Kidney epithelial cell (primary cell): ENCODE data around the gene ZNF490. TPM values are rescaled to one million over a fixed set of nuclear protein-coding genes. Genes with fewer than 3 reads are reported as not detected.

Experiments
- DNase-seq: peaks from one replicate; pipeline ENCODE4 v3.0.0-alpha.2; 2010; ENCODE audit warnings: low read depth
- H3K27me3 ChIP-seq: 2 replicates; pipeline ENCODE4 v1.6.0; 2011; ENCODE audit warnings: low read length; ENCODE audit not compliant: control insufficient read depth, insufficient read depth
- H3K36me3 ChIP-seq: 2 replicates; pipeline ENCODE4 v1.5.1; 2011; ENCODE audit warnings: low read length; ENCODE audit not compliant: control insufficient read depth, insufficient read depth
- H3K4me3 ChIP-seq: 2 replicates; pipeline ENCODE4 v1.5.1; 2011; ENCODE audit warnings: low read depth, mild to moderate bottlenecking, control low read depth, low read length
- CTCF ChIP-seq: IDR thresholded peaks from 2 replicates; pipeline ENCODE4 v1.5.1; 2011; ENCODE audit warnings: mild to moderate bottlenecking, moderate library complexity, low read length, control low read depth, inconsistent platforms; ENCODE audit not compliant: insufficient read depth, poor library complexity, severe bottlenecking
- total RNA-seq: library from RNA; depleted of rRNA; stranded (reverse); fragments of >200 nt; gene quantifications from 2 replicates; pipeline ENCODE4 v1.2.3, GENCODE V29; 2015

The ZNF490 gene
- total RNA-seq, 1 donor from 2014 or later, result 6.0 TPM

DNA sequence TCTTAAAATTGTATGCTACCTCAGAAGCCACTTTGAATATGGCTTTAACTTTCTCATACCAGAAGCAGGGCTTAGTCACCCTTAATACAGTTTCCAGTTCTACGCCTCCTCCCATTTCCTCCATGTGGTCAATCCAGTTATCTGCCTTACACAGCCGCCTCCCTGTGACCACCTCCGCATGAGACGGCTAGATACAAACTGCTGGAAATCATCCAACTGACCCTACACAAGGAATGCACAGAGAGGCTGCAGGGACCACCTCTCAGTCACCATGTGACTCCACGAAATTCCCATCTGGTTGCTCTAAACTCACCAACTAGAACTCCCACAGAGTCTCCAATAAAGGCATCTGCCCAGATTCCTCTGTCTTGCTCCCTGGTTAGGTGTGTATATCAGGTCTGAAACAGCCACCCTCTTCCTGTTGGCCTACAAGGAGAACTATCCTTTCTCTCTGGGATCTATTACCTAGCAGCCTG is 66.2 kb downstream of the ZNF490 start:
- Histone ChIP-seq H3K4me3 (no peak overlapping the region), H3K36me3 (peaks cover 1% of the 10 kb centered on the region), H3K27me3 (no peaks in the 10 kb centered on the region)
- TF ChIP-seq CTCF, result no peak
- no peak for DNase-seq

- Histone ChIP-seq H3K27me3 (no peaks in the 10 kb centered on the region), H3K36me3 (peaks cover 1% of the 10 kb centered on the region), H3K4me3 (no peak overlapping the region)
- DNase-seq, result no peak
- no peak for TF ChIP-seq CTCF
Measured at GRCh38 chr19:12543855-12544254, 66.8 kb downstream of the ZNF490 start.

Other genes with a start within 250 kb of the ZNF490 start
- 0.34 and 0.46 TPM in 2 replicates for gene ZNF442, start 245.1 kb downstream of the ZNF490 start, total RNA-seq
- 2.3 and 2.6 TPM in 2 replicates for gene ZNF799, start 209.5 kb downstream of the ZNF490 start, total RNA-seq
- 3.4 and 3.6 TPM in 2 replicates for gene ZNF443, start 169.8 kb downstream of the ZNF490 start, total RNA-seq
- 0.75 and 2.0 TPM in 2 replicates for gene ZNF709, start 126.0 kb downstream of the ZNF490 start, total RNA-seq
- gene ZNF564, start 59.3 kb downstream of the ZNF490 start, total RNA-seq, result 4.0 and 7.9 TPM in 2 replicates
- 11.0 and 16.2 TPM in 2 replicates for gene ZNF791, start 107 bp upstream of the ZNF490 start, total RNA-seq
- gene MAN2B1, start 55.9 kb upstream of the ZNF490 start, total RNA-seq, result 92.8 and 141 TPM in 2 replicates
- 15.7 and 16.6 TPM in 2 replicates for gene WDR83, start 56.0 kb upstream of the ZNF490 start, total RNA-seq
- gene DHPS, start 71.1 kb upstream of the ZNF490 start, total RNA-seq, result 109 and 127 TPM in 2 replicates
- not detected in 2 replicates for gene GNG14, start 77.2 kb upstream of the ZNF490 start, total RNA-seq
- 19.0 and 20.7 TPM in 2 replicates for gene FBXW9, start 85.8 kb upstream of the ZNF490 start, total RNA-seq
- 27.1 and 40.2 TPM in 2 replicates for gene TNPO2, start 113.1 kb upstream of the ZNF490 start, total RNA-seq
- gene TRIR, start 123.9 kb upstream of the ZNF490 start, total RNA-seq, result 368 and 443 TPM in 2 replicates
- 146 and 148 TPM in 2 replicates for gene GET3, start 126.7 kb upstream of the ZNF490 start, total RNA-seq
- gene BEST2, start 141.0 kb upstream of the ZNF490 start, total RNA-seq, result not detected in 2 replicates
- 38.7 and 44.1 TPM in 2 replicates for gene HOOK2, start 164.7 kb upstream of the ZNF490 start, total RNA-seq
- 395 and 431 TPM in 2 replicates for gene JUNB, start 180.7 kb upstream of the ZNF490 start, total RNA-seq
- 366 and 396 TPM in 2 replicates for gene PRDX2, start 191.0 kb upstream of the ZNF490 start, total RNA-seq
- gene THSD8, start 191.3 kb upstream of the ZNF490 start, total RNA-seq, result not detected in 2 replicates
- 17.0 and 24.8 TPM in 2 replicates for gene RNASEH2A, start 195.8 kb upstream of the ZNF490 start, total RNA-seq
- gene RTBDN, start 223.8 kb upstream of the ZNF490 start, total RNA-seq, result 0.21 TPM in 1 of 2 replicates, not detected in the other
- 0.88 and 2.4 TPM in 2 replicates for gene MAST1, start 227.7 kb upstream of the ZNF490 start, total RNA-seq